Measurements from ENCODE around the gene ATP2B2.

The ATP2B2 gene

GRCh38 chr3:10401990-10402761, 103.2 kb downstream of the ATP2B2 start:
- no peak for DNase-seq (ENCODE audit: low read depth in 2 of 2)

GRCh38 chr3:10400749-10401495, 104.5 kb downstream of the ATP2B2 start:
- DNase-seq (ENCODE audit: low read depth in 2 of 2) = no peak

GRCh38 chr3:10400050-10400748, 105.2 kb downstream of the ATP2B2 start:
- DNase-seq (ENCODE audit: low read depth in 2 of 2) = no peak

GRCh38 chr3:10399634-10400033, 105.8 kb downstream of the ATP2B2 start:
- DNase-seq (ENCODE audit: low read depth in 2 of 2) = no peak

GRCh38 chr3:10398341-10398740, 107.0 kb downstream of the ATP2B2 start:
- DNase-seq (ENCODE audit: low read depth in 2 of 2) = no peak

- no peak for DNase-seq (ENCODE audit: low read depth in 2 of 2)
Measured at GRCh38 chr3:10397879-10398278, 107.5 kb downstream of the ATP2B2 start.

- no peak for DNase-seq (ENCODE audit: low read depth in 2 of 2)
Measured at GRCh38 chr3:10396931-10397330, 108.5 kb downstream of the ATP2B2 start.

- no peak for DNase-seq (ENCODE audit: low read depth in 2 of 2)
Measured at GRCh38 chr3:10396083-10396482, 109.3 kb downstream of the ATP2B2 start.

- DNase-seq (ENCODE audit: low read depth in 2 of 2) = no peak
Measured at GRCh38 chr3:10395671-10396070, 109.7 kb downstream of the ATP2B2 start.

GRCh38 chr3:10395196-10395595, 110.2 kb downstream of the ATP2B2 start:
- no peak for DNase-seq (ENCODE audit: low read depth in 2 of 2)

- DNase-seq (ENCODE audit: low read depth in 2 of 2) = no peak
Measured at GRCh38 chr3:10394491-10395025, 110.8 kb downstream of the ATP2B2 start.

GRCh38 chr3:10393514-10393913, 111.9 kb downstream of the ATP2B2 start:
- no peak for DNase-seq (ENCODE audit: low read depth in 2 of 2)

- DNase-seq (ENCODE audit: low read depth in 2 of 2) = no peak
Measured at GRCh38 chr3:10392906-10393461, 112.4 kb downstream of the ATP2B2 start.

GRCh38 chr3:10392244-10392643, 113.1 kb downstream of the ATP2B2 start:
- DNase-seq (ENCODE audit: low read depth in 2 of 2) = no peak

GRCh38 chr3:10391391-10391790, 114.0 kb downstream of the ATP2B2 start:
- no peak for DNase-seq (ENCODE audit: low read depth in 2 of 2)

- no peak for DNase-seq (ENCODE audit: low read depth in 2 of 2)
Measured at GRCh38 chr3:10390641-10391373, 114.6 kb downstream of the ATP2B2 start.

- DNase-seq (ENCODE audit: low read depth in 2 of 2) = no peak
Measured at GRCh38 chr3:10389995-10390394, 115.4 kb downstream of the ATP2B2 start.

GRCh38 chr3:10389339-10389738, 116.0 kb downstream of the ATP2B2 start:
- DNase-seq (ENCODE audit: low read depth in 2 of 2) = no peak

GRCh38 chr3:10387881-10388609, 117.3 kb downstream of the ATP2B2 start:
- no peak for DNase-seq (ENCODE audit: low read depth in 2 of 2)

GRCh38 chr3:10386121-10386520, 119.3 kb downstream of the ATP2B2 start:
- no peak for DNase-seq (ENCODE audit: low read depth in 2 of 2)
